A673 (cell line): ENCODE results near the gene GABRA1. TPM values are rescaled to one million over a fixed set of nuclear protein-coding genes. Genes with fewer than 3 reads are reported as not detected.

Source experiments
- BruUV-seq: library from RNA; stranded (reverse); fragments of 400-500 nt; replicated peaks from 2 replicates; lab custom pipeline; 2021; lab: Mats Ljungman, UMichigan
- CTCF ChIA-PET: fragments of 300-600 bp; sonication (Branson Sonifier 250); formaldehyde crosslinking; loops from one replicate; lab custom pipeline; 2022; ENCODE audit warnings: antibody characterized with exemption; lab: Charles Lee
- POLR2A ChIA-PET: fragments of 300-600 bp; sonication (Branson Sonifier 250); formaldehyde crosslinking; loops from one replicate; lab custom pipeline; 2022; ENCODE audit warnings: antibody characterized with exemption; ENCODE audit not compliant: low non-redundant PET; lab: Charles Lee
- DNase-seq: peaks from one replicate; pipeline ENCODE4 v3.0.0-alpha.2; 2015; ENCODE audit warnings: low spot score
- H3K27ac ChIP-seq: fragments of 200-600 bp; sonication (generic); 2 replicates; pipeline ENCODE4 v1.5.1; 2016; ENCODE audit warnings: mixed run types, low read depth, mild to moderate bottlenecking, mixed read lengths, antibody characterized with exemption, low read length; ENCODE audit not compliant: poor library complexity, severe bottlenecking
- H3K27me3 ChIP-seq: fragments of 200-600 bp; sonication (generic); replicated peaks from 2 replicates; pipeline ENCODE4 v1.6.1; 2017; ENCODE audit warnings: mixed run types, low read depth, mild to moderate bottlenecking, mixed read lengths, antibody characterized with exemption, low read length; ENCODE audit not compliant: insufficient read depth, poor library complexity
- H3K36me3 ChIP-seq: fragments of 200-600 bp; sonication (generic); 2 replicates; pipeline ENCODE4 v1.6.1; 2016; ENCODE audit warnings: mixed run types, mild to moderate bottlenecking, mixed read lengths, antibody characterized with exemption, low read length; ENCODE audit not compliant: insufficient read depth, poor library complexity, severe bottlenecking
- H3K4me1 ChIP-seq: fragments of 200-600 bp; sonication (generic); 2 replicates; pipeline ENCODE4 v1.6.1; 2017; ENCODE audit warnings: mixed run types, mild to moderate bottlenecking, mixed read lengths, antibody characterized with exemption, low read length; ENCODE audit not compliant: insufficient read depth, poor library complexity, severe bottlenecking
- H3K4me3 ChIP-seq: fragments of 200-600 bp; sonication (generic); 2 replicates; pipeline ENCODE4 v1.5.1; 2016; ENCODE audit warnings: low read depth, mixed run types, mild to moderate bottlenecking, mixed read lengths, low read length; ENCODE audit not compliant: poor library complexity, severe bottlenecking
- H3K9me3 ChIP-seq: fragments of 200-600 bp; sonication (generic); 2 replicates; pipeline ENCODE4 v1.6.1; 2016; ENCODE audit warnings: mixed run types, low read depth, mild to moderate bottlenecking, mixed read lengths, antibody characterized with exemption, low read length; ENCODE audit not compliant: poor library complexity, severe bottlenecking
- CTCF ChIP-seq: fragments of 300-800, 200-600 bp; sonication (generic); conservative IDR thresholded peaks from 2 replicates; pipeline ENCODE4 v1.5.1; 2017; ENCODE audit warnings: low read depth, mild to moderate bottlenecking, antibody characterized with exemption, low read length, moderate library complexity, mixed read lengths
- EZH2 ChIP-seq: fragments of 200-600 bp; sonication (generic); IDR thresholded peaks from 2 replicates; pipeline ENCODE4 v1.6.1; 2017; ENCODE audit warnings: borderline replicate concordance, low read depth, mild to moderate bottlenecking, mixed read lengths, antibody characterized with exemption, low read length; ENCODE audit not compliant: poor library complexity, severe bottlenecking
- intact Hi-C: fragments of 100-400 bp; cut with micrococcal nuclease; formaldehyde crosslinking; loops from one replicate; pipeline ENCODE4 v1.10.0; 2022; ENCODE audit not compliant: unreplicated experiment
- total RNA-seq: library from RNA; stranded (reverse); gene quantifications from 2 replicates; pipeline ENCODE4 v1.2.3, GENCODE V29; 2021

GABRA1 gene
- total RNA-seq, 1 experiment from 2014 or later = not detected

GRCh38 chr5:161946911-161947310, 99.0 kb downstream of the GABRA1 start:
- peaks cover 9% of the 10 kb centered on the region for H3K27me3 ChIP-seq
- H3K9me3 ChIP-seq = no peaks in the 10 kb centered on the region
- no peak for DNase-seq
- no peak for TF ChIP-seq EZH2
- no peak for TF ChIP-seq CTCF
- H3K4me3 ChIP-seq = no peak overlapping the region
- POLR2A ChIA-PET = no interaction called here
- intact Hi-C loops = no loop called here
- no peak overlapping the region for H3K27ac ChIP-seq
- H3K36me3 ChIP-seq = no peaks in the 10 kb centered on the region
- no TSS peak for BruUV-seq
- H3K4me1 ChIP-seq = no peaks in the 10 kb centered on the region
- CTCF ChIA-PET = no interaction called here

Other genes with a start within 250 kb of the GABRA1 start
- gene GABRA6, start 162.4 kb upstream of the GABRA1 start, total RNA-seq = not detected in 2 replicates
- gene GABRG2, start 219.7 kb downstream of the GABRA1 start, total RNA-seq = 0.66 TPM in 1 of 2 replicates, not detected in the other